ENCODE data around the gene KCNQ1OT1.

The KCNQ1OT1 gene

GRCh38 chr11:2719831-2720590 is 20.2 kb upstream of the KCNQ1OT1 start:
- DNase-seq (ENCODE audit: low spot score), result no peak

GRCh38 chr11:2718817-2719438 is 19.1 kb upstream of the KCNQ1OT1 start:
- no peak for DNase-seq (ENCODE audit: low spot score)

- no peak for DNase-seq (ENCODE audit: low spot score)
Measured at GRCh38 chr11:2717561-2718325, 17.9 kb upstream of the KCNQ1OT1 start.

GRCh38 chr11:2716376-2717095 is 16.7 kb upstream of the KCNQ1OT1 start:
- no peak for DNase-seq (ENCODE audit: low spot score)

- DNase-seq (ENCODE audit: low spot score), result no peak
Measured at GRCh38 chr11:2715716-2716350, 16.0 kb upstream of the KCNQ1OT1 start.

GRCh38 chr11:2714871-2715270 is 15.1 kb upstream of the KCNQ1OT1 start:
- no peak for DNase-seq (ENCODE audit: low spot score)

- DNase-seq (ENCODE audit: low spot score), result no peak
Measured at GRCh38 chr11:2714463-2714800, 14.6 kb upstream of the KCNQ1OT1 start.

- no peak for DNase-seq (ENCODE audit: low spot score)
Measured at GRCh38 chr11:2713661-2714462, 14.1 kb upstream of the KCNQ1OT1 start.

- no peak for DNase-seq (ENCODE audit: low spot score)
Measured at GRCh38 chr11:2713094-2713493, 13.3 kb upstream of the KCNQ1OT1 start.

GRCh38 chr11:2711161-2711560 is 11.4 kb upstream of the KCNQ1OT1 start:
- DNase-seq (ENCODE audit: low spot score), result no peak

GRCh38 chr11:2709429-2709828 is 9.6 kb upstream of the KCNQ1OT1 start:
- DNase-seq (ENCODE audit: low spot score), result no peak

GRCh38 chr11:2708757-2709281 is 9.0 kb upstream of the KCNQ1OT1 start:
- peak; percentile 87 for DNase-seq (ENCODE audit: low spot score)

- no peak for DNase-seq (ENCODE audit: low spot score)
Measured at GRCh38 chr11:2708151-2708581, 8.4 kb upstream of the KCNQ1OT1 start.

GRCh38 chr11:2707736-2708135 is 7.9 kb upstream of the KCNQ1OT1 start:
- no peak for DNase-seq (ENCODE audit: low spot score)

- no peak for DNase-seq (ENCODE audit: low spot score)
Measured at GRCh38 chr11:2706321-2706720, 6.5 kb upstream of the KCNQ1OT1 start.

- DNase-seq (ENCODE audit: low spot score), result peak; percentile 86
Measured at GRCh38 chr11:2704896-2705606, 5.3 kb upstream of the KCNQ1OT1 start.

- no peak for DNase-seq (ENCODE audit: low spot score)
Measured at GRCh38 chr11:2704356-2704755, 4.6 kb upstream of the KCNQ1OT1 start.

- no peak for DNase-seq (ENCODE audit: low spot score)
Measured at GRCh38 chr11:2703363-2704141, 3.8 kb upstream of the KCNQ1OT1 start.

- DNase-seq (ENCODE audit: low spot score), result no peak
Measured at GRCh38 chr11:2702771-2703362, 3.1 kb upstream of the KCNQ1OT1 start.
